KOPT-K1 (cell line): ENCODE measurements around the gene PRRT3.
A peak's percentile ranks its signal among the peaks of the same experiment; 100 is the strongest.

Experiments
- H3K27ac ChIP-seq: fragments of 200-600 bp; sonication (generic); 2 replicates; pipeline ENCODE4 v1.5.1; 2016; ENCODE audit warnings: antibody characterized with exemption, mild to moderate bottlenecking, low read depth, low read length; ENCODE audit not compliant: poor library complexity, severe bottlenecking
- H3K36me3 ChIP-seq: fragments of 200-600 bp; sonication (generic); 2 replicates; pipeline ENCODE4 v1.5.1; 2017; ENCODE audit warnings: antibody characterized with exemption, mild to moderate bottlenecking, low read length, moderate library complexity; ENCODE audit not compliant: insufficient read depth
- H3K9me3 ChIP-seq: fragments of 200-600 bp; sonication (generic); 2 replicates; pipeline ENCODE4 v1.5.1; 2017; ENCODE audit warnings: antibody characterized with exemption, low read length, mild to moderate bottlenecking; ENCODE audit not compliant: insufficient read depth, poor library complexity, severe bottlenecking

PRRT3 gene

DNA sequence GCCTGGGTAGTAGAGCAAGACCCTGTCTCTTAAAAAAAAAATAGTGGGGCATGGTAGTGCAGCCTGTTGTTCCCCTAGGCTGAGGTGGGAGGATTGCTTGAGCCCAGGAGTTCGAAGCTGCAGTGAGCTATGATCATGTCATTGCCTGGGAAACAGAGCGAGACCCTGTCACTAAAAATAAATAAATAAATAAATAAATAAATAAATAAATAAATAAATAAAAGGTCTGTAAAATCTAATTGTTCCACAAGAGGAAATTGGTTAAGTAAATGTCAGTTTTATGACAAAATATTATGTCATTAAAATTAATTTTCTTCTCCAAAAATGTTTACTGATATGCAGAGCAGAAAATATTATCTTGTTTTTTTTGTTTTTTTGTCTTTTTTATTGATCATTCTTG, 13.2 kb downstream of the PRRT3 start:
- Histone ChIP-seq H3K9me3 (no peaks in the 10 kb centered on the region), H3K27ac (no peak overlapping the region), H3K36me3 (peaks cover 25% of the 10 kb centered on the region; the same call in 1 of the 2 replicates)

DNA sequence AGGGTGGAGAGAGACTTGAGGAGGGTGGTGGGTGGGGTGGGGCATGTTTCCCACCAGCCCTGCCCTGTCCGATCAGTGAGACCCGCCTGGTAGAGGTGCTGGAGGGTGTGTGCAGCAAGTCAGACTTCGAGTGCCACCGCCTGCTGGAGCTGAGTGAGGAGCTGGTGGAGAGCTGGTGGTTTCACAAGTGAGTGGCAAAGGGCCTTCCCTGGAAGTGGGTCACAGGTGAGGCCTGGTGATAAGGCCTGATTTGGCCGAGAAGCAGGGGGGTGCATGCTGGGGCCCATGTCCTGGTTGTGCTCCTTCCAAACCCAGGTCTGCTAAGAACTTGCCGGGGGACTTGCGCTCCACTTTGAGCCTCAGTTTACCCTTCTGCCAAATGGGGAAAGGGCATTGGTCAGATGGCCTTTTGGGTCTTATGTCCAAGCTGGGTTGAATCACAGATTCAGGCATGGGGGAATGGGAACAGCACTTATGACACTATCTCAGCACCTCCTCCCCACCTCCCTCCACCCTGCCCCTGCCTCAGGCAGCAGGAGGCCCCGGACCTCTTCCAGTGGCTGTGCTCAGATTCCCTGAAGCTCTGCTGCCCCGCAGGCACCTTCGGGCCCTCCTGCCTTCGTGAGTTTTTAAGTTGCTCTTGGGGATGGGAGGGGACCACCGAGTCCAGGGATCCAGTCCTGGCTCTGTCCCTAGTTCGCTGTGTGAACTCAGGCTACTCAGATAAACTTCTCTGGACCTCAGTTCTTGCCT, 14.5 kb downstream of the PRRT3 start:
- Histone ChIP-seq H3K36me3 (peaks cover 23% of the 10 kb centered on the region; the same call in 1 of the 2 replicates), H3K27ac (no peak overlapping the region), H3K9me3 (no peaks in the 10 kb centered on the region)

GRCh38 chr3:9935966-9936510, 16.2 kb downstream of the PRRT3 start:
- Histone ChIP-seq H3K9me3 (no peaks in the 10 kb centered on the region), H3K27ac (no peak overlapping the region), H3K36me3 (peaks cover 21% of the 10 kb centered on the region; the same call in 1 of the 2 replicates)

GRCh38 chr3:9934993-9935392, 17.2 kb downstream of the PRRT3 start:
- Histone ChIP-seq H3K9me3 (no peaks in the 10 kb centered on the region), H3K36me3 (peaks cover 17% of the 10 kb centered on the region; the same call in 1 of the 2 replicates), H3K27ac (no peak overlapping the region)

DNA sequence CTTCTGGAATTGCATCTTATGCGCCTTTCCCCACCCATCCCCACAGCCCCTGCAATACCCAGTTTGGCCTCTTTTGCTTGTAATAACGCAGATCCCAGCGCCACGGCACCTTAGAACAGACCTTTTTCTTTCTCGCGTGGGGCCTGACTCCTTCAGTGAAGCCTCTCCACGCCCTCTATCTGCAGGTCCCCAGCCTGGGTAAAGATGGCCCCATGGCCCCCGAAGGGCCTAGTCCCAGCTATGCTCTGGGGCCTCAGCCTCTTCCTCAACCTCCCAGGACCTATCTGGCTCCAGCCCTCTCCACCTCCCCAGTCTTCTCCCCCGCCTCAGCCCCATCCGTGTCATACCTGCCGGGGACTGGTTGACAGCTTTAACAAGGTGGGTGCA, 18.0 kb downstream of the PRRT3 start:
- H3K27ac ChIP-seq: peak overlapping the region; percentile 66
- H3K9me3 ChIP-seq: no peaks in the 10 kb centered on the region
- H3K36me3 ChIP-seq: peaks cover 17% of the 10 kb centered on the region; the same call in 1 of the 2 replicates

- peak within 1 kb of the TSS; percentile 66 for H3K27ac ChIP-seq
- H3K9me3 ChIP-seq: no peaks in the 10 kb centered on the region
- H3K36me3 ChIP-seq: peaks cover 17% of the 10 kb centered on the region; the same call in 1 of the 2 replicates
These were observed 18.5 kb downstream of the PRRT3 start, which contains the start of gene CRELD1 for GRCh38 chr3:9933561-9934234. CRELD1 (plus strand) TSS chr3:9933834; CDS start chr3:9934439, 605 bp downstream.

DNA sequence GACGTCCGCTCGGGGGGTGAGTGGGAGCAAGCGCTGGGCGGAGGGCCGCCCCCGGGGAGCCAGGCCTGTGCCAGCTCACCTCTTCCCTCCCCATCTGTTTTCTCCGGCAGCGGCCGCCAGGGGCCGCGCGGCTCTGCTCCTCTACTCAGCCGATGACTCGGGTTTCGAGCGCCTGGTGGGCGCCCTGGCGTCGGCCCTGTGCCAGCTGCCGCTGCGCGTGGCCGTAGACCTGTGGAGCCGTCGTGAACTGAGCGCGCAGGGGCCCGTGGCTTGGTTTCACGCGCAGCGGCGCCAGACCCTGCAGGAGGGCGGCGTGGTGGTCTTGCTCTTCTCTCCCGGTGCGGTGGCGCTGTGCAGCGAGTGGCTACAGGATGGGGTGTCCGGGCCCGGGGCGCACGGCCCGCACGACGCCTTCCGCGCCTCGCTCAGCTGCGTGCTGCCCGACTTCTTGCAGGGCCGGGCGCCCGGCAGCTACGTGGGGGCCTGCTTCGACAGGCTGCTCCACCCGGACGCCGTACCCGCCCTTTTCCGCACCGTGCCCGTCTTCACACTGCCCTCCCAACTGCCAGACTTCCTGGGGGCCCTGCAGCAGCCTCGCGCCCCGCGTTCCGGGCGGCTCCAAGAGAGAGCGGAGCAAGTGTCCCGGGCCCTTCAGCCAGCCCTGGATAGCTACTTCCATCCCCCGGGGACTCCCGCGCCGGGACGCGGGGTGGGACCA, 19.2 kb downstream of the PRRT3 start:
- Histone ChIP-seq H3K9me3 (no peaks in the 10 kb centered on the region), H3K27ac (peak overlapping the region; percentile 66), H3K36me3 (peaks cover 15% of the 10 kb centered on the region; the same call in 1 of the 2 replicates)

DNA sequence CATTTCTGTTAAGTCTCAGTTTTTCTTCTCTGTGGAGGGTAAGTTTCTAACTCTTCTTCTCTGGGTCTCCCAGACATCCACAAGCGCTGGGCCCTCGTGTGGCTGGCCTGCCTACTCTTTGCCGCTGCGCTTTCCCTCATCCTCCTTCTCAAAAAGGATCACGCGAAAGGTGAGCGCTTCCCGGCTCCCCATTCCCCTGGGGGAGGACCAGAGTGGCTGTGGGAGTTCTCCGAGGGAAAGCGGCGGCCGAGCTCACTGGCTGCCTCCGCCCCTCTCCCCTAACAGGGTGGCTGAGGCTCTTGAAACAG, 19.7 kb downstream of the PRRT3 start:
- no peaks in the 10 kb centered on the region for H3K9me3 ChIP-seq
- H3K36me3 ChIP-seq: peaks cover 10% of the 10 kb centered on the region; the same call in 1 of the 2 replicates
- peak overlapping the region; percentile 66 for H3K27ac ChIP-seq

GRCh38 chr3:9930804-9931418, 21.3 kb downstream of the PRRT3 start:
- no peaks in the 10 kb centered on the region for H3K36me3 ChIP-seq

GRCh38 chr3:9928158-9928557, 24.1 kb downstream of the PRRT3 start:
- Histone ChIP-seq H3K9me3 (no peaks in the 10 kb centered on the region), H3K36me3 (no peaks in the 10 kb centered on the region), H3K27ac (no peak overlapping the region)

More at GRCh38 chr3:9930804-9931418, 21.3 kb downstream of the PRRT3 start:
- no peaks in the 10 kb centered on the region for H3K9me3 ChIP-seq
- no peak overlapping the region for H3K27ac ChIP-seq

DNA sequence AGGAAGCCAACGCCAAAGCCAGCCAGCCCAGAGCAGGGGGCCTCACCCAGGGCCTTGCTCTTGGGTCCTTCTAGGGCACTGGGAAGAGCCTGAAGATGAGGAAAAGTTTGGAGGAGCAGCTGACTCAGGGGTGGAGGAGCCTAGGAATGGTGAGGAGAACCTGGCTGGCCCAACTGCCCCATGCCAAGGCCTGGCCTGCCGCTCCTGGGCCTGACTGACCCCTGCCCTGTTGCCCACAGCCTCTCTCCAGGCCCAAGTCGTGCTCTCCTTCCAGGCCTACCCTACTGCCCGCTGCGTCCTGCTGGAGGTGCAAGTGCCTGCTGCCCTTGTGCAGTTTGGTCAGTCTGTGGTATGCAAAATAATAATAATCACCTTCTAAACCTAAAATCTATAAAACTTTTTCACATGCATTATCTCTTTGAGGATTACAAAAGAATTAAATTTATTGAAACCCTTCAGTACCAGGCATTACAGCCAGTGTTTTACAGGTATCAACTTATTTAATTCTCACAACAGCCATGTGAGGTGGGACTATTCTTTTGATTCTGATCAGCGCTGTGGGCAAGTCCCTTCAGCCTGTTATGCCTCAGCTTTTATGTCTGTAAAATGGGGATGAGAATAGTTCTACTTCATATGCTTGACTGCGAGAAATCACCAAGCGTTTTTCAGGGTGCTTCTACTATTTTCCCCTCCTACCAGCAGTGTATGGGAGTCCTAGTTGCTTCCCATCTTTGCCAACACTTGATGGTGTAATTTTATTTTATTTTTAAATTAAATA, 33.8 kb downstream of the PRRT3 start:
- Histone ChIP-seq H3K27ac (no peak overlapping the region), H3K9me3 (no peaks in the 10 kb centered on the region), H3K36me3 (no peaks in the 10 kb centered on the region)

DNA sequence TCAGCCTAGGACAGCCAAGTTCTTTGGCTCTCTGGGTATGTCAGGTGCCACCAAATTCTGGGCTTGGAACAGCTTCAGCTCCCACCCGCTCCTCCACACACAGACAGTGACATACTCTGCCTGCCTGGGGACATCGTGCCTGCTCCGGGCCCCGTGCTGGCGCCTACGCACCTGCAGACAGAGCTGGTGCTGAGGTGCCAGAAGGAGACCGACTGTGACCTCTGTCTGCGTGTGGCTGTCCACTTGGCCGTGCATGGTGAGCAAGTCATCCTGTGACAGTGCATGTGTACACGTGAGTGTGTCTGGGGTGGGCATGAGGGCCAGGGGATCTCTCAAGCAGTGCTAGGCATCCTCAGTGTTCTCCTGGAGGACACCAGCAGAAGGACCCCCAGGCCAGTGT, 34.4 kb downstream of the PRRT3 start:
- Histone ChIP-seq H3K36me3 (no peaks in the 10 kb centered on the region), H3K27ac (no peak overlapping the region), H3K9me3 (no peaks in the 10 kb centered on the region)

DNA sequence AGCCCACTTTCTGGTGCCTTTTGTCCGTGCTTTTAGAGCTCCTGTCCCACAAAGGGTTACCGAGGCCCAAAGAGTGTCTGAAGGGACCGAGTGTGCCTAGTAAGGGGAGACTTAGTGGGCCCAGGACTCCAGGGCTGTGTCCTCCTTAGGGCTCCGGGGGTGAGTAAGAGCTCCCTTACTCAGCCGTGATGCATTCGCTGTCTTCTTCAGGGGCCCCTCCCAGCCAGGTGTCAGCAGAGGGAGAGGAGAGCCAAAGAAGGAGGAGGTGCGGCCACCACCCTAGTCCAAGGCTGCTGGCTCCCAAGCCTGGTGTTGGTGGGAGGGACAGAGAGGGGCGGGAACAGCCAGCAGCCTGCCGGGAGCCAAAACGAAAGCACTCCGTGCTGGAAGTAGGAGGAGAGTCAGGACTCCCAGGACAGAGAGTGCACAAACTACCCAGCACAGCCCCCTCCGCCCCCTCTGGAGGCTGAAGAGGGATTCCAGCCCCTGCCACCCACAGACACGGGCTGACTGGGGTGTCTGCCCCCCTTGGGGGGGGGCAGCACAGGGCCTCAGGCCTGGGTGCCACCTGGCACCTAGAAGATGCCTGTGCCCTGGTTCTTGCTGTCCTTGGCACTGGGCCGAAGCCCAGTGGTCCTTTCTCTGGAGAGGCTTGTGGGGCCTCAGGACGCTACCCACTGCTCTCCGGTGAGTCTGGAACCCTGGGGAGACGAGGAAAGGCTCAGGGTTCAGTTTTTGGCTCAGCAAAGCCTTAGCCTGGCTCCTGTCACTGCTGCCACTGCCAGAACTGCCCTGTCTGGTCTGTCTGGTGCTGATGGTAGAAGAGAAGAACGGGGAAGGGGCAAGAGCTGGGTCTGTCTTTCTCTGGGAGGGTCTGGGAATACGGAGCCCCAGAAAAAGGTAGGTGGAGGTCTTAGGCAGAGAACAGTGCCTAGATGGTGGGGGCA, 35.2 kb downstream of the PRRT3 start, which contains the start of gene IL17RC:
IL17RC (plus strand) TSS at position 365 of the 947 bp plus-strand sequence; CDS start at position 583, 218 bp downstream.
- Histone ChIP-seq H3K36me3 (no peaks in the 10 kb centered on the region), H3K9me3 (no peaks in the 10 kb centered on the region), H3K27ac (no peak within 1 kb of the TSS)
